Vagina (tissue), 2 donors: ENCODE results near the gene CEACAM19.

Source experiments
- POLR2AphosphoS5 ChIP-seq, 2 donors: sonication (generic); formaldehyde crosslinking; IDR thresholded peaks; one replicate each; pipeline ENCODE4 v1.9.0; 2017; ENCODE audit warnings: antibody characterized with exemption in 2 of 2, mild to moderate bottlenecking in 2 of 2, low read depth in 1 of 2; ENCODE audit not compliant: insufficient read depth in 1 of 2
- TF ChIP-seq, protein P1 (sequence below), 3 experiments: fragments of 450-650 bp in 2 of 3; fragments of 200-600 bp in 1 of 3; sonication (generic) in 1 of 3; IDR thresholded peaks; one replicate each; pipeline ENCODE4 v1.5.1; 2017 to 2019; ENCODE audit warnings: antibody characterized with exemption in 3 of 3, mild to moderate bottlenecking in 2 of 3, moderate library complexity in 2 of 3

DNA sequence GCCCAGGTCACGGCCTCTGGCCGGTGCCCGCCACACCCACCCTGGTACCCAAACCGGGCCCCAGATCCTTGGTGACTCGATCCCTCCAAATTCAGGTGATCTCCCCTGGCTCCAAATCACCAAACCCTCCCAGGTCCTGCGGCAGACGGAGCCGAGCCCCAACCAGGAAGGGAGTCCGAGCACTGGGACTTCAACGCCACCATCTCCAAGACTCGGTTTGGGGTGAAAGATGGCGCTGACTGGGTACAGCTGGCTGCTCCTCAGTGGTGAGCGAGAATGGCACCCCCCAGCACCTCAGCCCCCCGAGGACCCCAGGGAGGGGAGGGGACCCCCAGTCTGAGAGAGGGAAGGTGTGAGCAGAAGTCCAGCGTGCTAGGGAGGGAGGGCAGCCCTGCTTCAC, 29.9 kb downstream of the CEACAM19 start:
- TF ChIP-seq, protein P1, sequence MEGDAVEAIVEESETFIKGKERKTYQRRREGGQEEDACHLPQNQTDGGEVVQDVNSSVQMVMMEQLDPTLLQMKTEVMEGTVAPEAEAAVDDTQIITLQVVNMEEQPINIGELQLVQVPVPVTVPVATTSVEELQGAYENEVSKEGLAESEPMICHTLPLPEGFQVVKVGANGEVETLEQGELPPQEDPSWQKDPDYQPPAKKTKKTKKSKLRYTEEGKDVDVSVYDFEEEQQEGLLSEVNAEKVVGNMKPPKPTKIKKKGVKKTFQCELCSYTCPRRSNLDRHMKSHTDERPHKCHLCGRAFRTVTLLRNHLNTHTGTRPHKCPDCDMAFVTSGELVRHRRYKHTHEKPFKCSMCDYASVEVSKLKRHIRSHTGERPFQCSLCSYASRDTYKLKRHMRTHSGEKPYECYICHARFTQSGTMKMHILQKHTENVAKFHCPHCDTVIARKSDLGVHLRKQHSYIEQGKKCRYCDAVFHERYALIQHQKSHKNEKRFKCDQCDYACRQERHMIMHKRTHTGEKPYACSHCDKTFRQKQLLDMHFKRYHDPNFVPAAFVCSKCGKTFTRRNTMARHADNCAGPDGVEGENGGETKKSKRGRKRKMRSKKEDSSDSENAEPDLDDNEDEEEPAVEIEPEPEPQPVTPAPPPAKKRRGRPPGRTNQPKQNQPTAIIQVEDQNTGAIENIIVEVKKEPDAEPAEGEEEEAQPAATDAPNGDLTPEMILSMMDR (IDR thresholded peaks at IDR 0.05) = no peak
- TF ChIP-seq POLR2AphosphoS5 (IDR thresholded peaks at IDR 0.05; ENCODE audit: insufficient read depth in 1 of 2, low read depth in 1 of 2) = no peak
